ENCODE results near the gene SLC9A5.

- no peak for TF ChIP-seq CTCF (IDR thresholded peaks at IDR 0.05)
- peak; percentile 32 to 68 (median 52) for TF ChIP-seq POLR2AphosphoS5 (IDR thresholded peaks at IDR 0.05)
- TF ChIP-seq POLR2A (IDR thresholded peaks at IDR 0.05) = peak; percentile 46
- no peak for TF ChIP-seq EP300 (IDR thresholded peaks at IDR 0.05; ENCODE audit: low read depth)
These were observed 7.5 kb upstream of the SLC9A5 start for GRCh38 chr16:67241008-67241900.

Data from transverse colon (tissue), 4 donors.